GM21447 (cell line): ENCODE results near the gene DMRTC2.

ENCODE experiments used
- ATAC-seq: cut with Tn5 transposase; IDR thresholded peaks from one replicate; pipeline ENCODE4 v1.9.1; 2021; ENCODE audit not compliant: unreplicated experiment

DMRTC2 gene

DNA sequence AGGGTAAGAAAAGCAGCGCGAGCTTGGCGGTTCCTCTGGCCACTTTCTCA is at the start of gene DMRTC2:
TSS of gene DMRTC2 (plus strand) at position 42 of the 50 bp plus-strand sequence. CDS start 2,387 bp downstream, outside the sequence.
- ATAC-seq: no peak

DNA sequence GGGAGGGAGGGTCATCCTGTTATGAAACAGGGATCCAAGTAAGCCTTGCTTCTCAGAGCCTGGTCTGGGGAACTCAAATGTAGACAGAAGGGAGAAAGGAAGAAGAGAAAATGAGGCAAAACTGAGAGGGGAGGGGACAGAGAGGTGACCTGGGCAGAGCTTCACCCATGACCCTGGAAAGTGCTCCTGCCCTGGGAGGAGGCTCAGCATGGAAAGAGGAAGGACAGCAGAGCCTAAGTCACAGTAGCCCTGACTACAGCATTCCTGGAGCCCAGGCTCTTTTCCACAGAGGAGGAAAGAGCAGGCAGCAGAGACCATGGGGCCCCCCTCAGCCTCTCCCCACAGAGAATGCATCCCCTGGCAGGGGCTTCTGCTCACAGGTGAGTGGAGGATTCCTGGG is 48.5 kb upstream of the DMRTC2 start, which contains the start of gene CEACAM3:
TSS of gene CEACAM3 (plus strand) at position 226 of the 400 bp plus-strand sequence. CDS start at position 317, 91 bp downstream.
- ATAC-seq: no peak

DNA sequence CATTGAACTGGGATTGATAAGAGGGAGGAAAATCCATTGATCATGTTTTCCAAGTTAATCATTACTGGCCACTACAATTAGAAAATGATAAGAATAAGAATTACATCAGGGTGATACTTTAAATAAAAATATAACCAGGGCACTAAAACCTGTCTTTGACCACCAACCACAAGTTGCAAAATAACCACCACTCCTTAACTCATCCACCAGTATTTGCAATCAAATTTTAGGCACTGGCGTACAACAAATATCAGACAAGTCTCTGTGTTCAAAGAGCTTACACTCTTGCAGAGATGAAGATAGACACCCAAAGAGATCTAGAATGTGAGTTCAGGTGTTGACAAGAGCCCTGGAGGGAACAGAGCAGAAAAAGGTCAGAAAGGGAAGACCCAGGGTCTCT is 47.9 kb upstream of the DMRTC2 start:
- no peak for ATAC-seq

- no peak for ATAC-seq
These were observed 45.3 kb upstream of the DMRTC2 start for GRCh38 chr19:41799444-41800000.

DNA sequence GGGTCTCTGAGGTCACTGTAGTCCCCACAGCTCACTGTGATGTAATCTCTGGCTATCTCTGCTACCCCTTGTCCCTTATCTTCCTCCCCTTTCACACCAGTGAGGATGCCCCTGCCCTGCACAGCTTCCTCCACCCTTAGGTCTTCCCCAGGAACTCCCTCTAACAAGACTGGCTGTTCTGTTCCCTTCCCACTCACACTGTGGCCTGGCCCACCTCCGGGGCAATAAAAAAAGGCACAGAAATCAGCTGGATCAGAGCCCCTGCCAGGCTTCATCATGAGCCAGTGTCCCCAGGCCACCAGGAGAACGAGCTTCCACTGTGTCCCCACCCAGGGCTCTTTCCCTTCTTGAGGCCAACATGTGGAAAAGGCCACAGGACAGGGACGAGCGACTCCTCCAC is 43.8 kb upstream of the DMRTC2 start:
- no peak for ATAC-seq

- no peak for ATAC-seq
These were observed 43.0 kb upstream of the DMRTC2 start for GRCh38 chr19:41801792-41802211.

DNA sequence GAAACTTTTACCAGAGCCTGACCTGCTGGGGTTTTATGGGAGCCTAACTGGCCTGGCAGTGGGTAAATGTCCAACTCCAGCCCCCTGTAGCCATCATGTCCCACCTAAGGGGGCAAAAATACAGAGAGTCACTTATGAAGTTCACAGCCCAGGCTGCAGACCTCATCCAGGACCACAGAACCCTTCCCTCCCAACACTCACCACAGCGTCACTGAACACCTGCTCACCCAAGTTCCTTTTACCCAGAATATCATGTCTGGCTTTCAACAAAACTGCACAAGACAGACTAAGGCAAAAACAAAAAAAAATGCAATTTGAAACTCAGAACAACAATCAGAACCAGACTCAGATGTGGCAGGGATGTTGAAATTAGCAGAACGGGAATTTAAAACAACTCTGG is 42.1 kb upstream of the DMRTC2 start:
- ATAC-seq: no peak

GRCh38 chr19:41804336-41804735 is 40.5 kb upstream of the DMRTC2 start:
- ATAC-seq: no peak

- ATAC-seq: no peak
These were observed 37.7 kb upstream of the DMRTC2 start for GRCh38 chr19:41807176-41807575.

- no peak for ATAC-seq
These were observed 35.9 kb upstream of the DMRTC2 start for GRCh38 chr19:41808663-41809566.

- no peak for ATAC-seq
These were observed 34.5 kb upstream of the DMRTC2 start for GRCh38 chr19:41810301-41810700.

DNA sequence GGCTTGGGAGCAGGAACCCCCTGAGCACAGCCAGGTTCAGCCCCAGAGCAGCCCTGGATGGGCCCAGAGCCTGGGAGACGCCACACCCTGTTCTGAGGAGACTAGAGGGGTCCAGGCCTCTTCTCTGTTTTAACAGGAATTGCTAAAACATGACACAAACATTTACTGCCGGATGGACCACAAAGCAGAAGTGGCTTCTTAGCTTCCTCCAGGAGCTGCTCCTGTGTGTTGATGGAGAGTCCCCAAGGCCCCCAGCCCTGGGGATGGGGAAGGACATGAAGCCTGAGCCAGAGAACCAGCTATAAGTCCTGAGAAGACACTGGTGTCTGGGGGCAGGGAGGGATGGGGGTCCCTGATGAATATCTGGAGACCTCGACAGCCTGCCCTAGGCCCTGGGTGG is 33.8 kb upstream of the DMRTC2 start:
- ATAC-seq: no peak

DNA sequence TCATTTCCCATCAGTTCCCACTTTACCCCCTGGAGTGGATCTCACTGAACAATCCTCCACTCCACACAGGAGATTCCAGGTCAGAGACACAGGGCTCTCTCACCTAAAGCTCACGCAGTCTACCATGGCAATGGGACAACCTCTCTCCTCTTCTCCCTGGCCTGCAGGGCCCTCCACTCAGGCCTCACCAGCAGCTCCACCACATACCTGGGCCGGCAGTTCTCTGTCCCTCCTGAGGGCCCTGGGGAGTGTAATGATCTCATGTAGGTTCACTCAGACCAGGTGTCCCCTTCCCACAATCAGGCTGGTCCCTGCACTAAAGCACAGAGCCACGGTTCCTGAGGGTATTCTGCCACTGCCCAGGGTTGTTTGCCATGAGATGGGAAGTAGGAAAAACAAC is 32.9 kb upstream of the DMRTC2 start:
- no peak for ATAC-seq

GRCh38 chr19:41813911-41814310 is 30.9 kb upstream of the DMRTC2 start:
- no peak for ATAC-seq

DNA sequence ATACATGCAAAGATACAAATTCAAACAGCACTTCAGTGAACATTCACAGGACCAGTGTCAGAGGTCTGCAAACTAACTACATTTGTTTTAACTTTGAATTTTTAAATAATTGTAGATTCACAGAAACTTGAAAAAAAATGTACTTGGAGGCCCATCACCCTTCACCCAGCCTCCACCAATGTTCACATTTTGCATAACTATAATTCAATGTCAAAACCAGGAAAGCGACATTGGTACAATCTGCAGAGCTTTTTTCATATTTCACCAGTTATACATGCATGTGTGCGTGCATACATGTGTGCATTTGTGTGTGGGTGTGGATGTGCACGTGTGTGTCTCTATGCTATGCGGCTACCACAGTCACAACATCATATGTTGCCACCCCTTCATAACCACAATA is 29.5 kb upstream of the DMRTC2 start:
- no peak for ATAC-seq

DNA sequence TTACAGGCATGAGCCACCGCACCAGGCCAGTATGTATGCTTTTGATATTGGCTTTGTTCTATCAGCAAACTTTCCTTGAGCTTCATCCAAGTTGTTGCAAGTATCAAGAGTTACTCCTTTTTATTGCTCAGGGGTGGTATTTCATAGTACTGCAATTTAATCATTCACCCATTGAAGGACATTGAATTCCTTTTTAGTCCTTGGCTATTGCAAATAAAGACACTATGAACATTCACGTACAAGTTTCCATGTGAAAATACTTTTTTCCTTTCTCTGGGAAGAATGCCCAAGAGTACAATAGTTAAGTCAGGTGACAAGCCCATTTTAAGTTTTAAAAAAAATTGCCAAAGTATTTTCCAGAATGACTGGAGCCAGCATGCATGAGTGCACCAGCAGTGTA is 28.1 kb upstream of the DMRTC2 start:
- no peak for ATAC-seq

DNA sequence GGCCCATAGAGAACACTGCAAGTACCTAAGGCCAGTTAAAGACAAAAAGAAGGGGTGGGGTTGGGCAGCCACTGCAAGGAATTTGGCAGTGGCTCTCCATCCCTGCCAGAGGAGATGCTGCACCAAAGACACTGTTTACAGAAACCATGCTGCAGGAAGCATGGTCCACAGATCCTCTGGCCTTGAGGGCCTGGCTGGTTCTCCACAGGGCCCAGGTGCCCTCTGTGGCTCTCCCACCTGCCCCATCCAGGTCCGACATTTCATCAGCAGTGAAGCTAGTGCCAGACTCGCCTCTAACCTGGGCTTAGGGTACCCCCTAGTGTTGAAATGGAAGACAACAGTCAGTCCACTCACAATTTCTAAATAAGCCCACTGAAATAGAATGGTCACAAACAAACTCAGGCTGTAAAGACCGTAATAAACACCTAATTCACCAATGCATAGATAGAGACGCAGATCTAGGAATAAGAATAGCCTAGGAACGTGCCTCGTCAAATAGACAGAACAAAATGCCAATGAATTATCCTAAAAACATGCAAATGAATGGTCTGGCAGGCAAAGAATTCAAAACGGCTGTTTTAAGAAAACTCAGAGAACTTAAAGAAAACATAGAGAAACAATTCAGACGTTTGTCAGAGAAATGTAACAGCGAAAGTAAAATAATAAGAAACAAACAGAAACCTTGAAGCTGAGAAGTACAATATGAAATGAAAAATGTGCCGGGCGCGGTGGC is 23.7 kb upstream of the DMRTC2 start:
- no peak for ATAC-seq

GRCh38 chr19:41837981-41838708 is 6.7 kb upstream of the DMRTC2 start:
- ATAC-seq: no peak

DNA sequence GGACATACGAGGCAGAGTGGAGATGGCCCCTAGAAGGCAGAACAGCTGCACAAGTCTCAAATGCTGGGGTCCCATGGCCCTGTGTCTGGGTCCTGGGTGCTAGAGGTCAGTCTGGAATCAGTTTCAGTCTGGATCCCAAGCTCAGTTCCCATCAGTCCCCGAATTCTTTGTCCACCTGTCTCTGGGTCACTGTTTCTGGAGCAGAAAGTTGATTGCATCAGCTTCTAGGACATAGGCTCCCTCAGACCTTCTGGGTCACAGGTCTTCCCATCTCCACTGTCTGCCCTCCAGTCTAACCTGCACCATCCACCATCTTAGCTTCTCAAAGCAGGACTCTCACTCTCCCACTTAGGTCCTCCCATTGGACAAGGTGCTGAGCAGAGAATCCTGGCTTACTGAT is 5.6 kb upstream of the DMRTC2 start:
- no peak for ATAC-seq

DNA sequence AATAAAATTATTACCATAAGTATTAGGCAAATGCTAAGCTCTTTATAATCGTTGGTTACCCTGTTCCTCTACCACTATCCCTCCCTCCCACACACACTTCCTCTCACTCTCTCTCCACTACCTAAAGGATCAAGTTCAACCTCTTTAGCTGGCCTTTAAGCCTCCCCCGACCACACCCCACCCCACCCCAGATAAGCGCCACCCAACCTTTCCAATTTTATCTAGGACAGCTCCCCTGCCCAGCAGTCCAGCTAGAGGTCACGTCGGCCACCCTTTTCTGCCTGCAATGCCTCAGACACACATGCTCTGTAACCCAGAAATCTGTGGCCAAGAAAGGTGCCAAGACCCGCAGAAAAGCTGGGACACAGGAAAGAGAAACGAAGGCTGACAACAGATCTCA is 1.5 kb upstream of the DMRTC2 start:
- no peak for ATAC-seq

GRCh38 chr19:41844601-41845000 is 241 bp upstream of the DMRTC2 start, which contains the start of gene LYPD4:
TSS of gene LYPD4 (minus strand) at chr19:41844683. CDS start at chr19:41839285, 5,398 bp downstream.
- no peak for ATAC-seq
